PC-9 (cell line): ENCODE measurements around the gene CTNS. TPM values are rescaled to one million over a fixed set of nuclear protein-coding genes. Genes with fewer than 3 reads are reported as not detected.

Source experiments
- BruUV-seq: library from RNA; stranded (reverse); fragments of 400-500 nt; replicated peaks from 2 replicates; lab custom pipeline; 2021; lab: Mats Ljungman, UMichigan
- CTCF ChIA-PET: fragments of 300-600 bp; sonication (Branson Sonifier 250); formaldehyde crosslinking; loops from one replicate; lab custom pipeline; 2022; ENCODE audit warnings: antibody characterized with exemption; lab: Charles Lee
- POLR2A ChIA-PET: fragments of 300-600 bp; sonication (Branson Sonifier 250); formaldehyde crosslinking; loops from one replicate; lab custom pipeline; 2022; ENCODE audit warnings: antibody characterized with exemption; ENCODE audit not compliant: unreplicated experiment; lab: Charles Lee
- DNase-seq, 2 experiments: peaks; one replicate each; pipeline versions ENCODE4 v3.0.0 to v3.0.0-alpha.2; 2015 to 2022; ENCODE audit warnings: mixed read lengths in 1 of 2
- H2AFZ ChIP-seq: fragments of 200-600 bp; sonication (generic); 2 replicates; pipeline ENCODE4 v1.8.1; 2017; ENCODE audit warnings: antibody characterized with exemption
- H3F3A ChIP-seq: fragments of 200-600 bp; sonication (generic); 2 replicates; pipeline ENCODE4 v1.8.1; 2017; ENCODE audit warnings: antibody characterized with exemption, mild to moderate bottlenecking, low read depth; ENCODE audit not compliant: insufficient read depth
- H3K27ac ChIP-seq: fragments of 200-600 bp; sonication (generic); 2 replicates; pipeline ENCODE4 v1.6.1; 2016; ENCODE audit warnings: mixed run types
- H3K27me3 ChIP-seq: fragments of 200-600 bp; sonication (generic); 2 replicates; pipeline ENCODE4 v1.6.1; 2016; ENCODE audit warnings: low read depth, mixed run types; ENCODE audit not compliant: insufficient read depth
- H3K36me3 ChIP-seq: fragments of 200-600 bp; sonication (generic); 2 replicates; pipeline ENCODE4 v1.6.1; 2016; ENCODE audit warnings: low read depth, mixed run types
- H3K4me1 ChIP-seq: fragments of 200-600 bp; sonication (generic); replicated peaks from 2 replicates; pipeline ENCODE4 v1.6.1; 2016; ENCODE audit warnings: mixed run types; ENCODE audit not compliant: insufficient read depth
- H3K4me2 ChIP-seq: fragments of 200-600 bp; sonication (generic); 2 replicates; pipeline ENCODE4 v1.6.1; 2017; ENCODE audit warnings: mixed run types
- H3K4me3 ChIP-seq: fragments of 200-600 bp; sonication (generic); 2 replicates; pipeline ENCODE4 v1.6.1; 2016; ENCODE audit warnings: mixed run types
- H3K79me2 ChIP-seq: fragments of 200-600 bp; sonication (generic); 2 replicates; pipeline ENCODE4 v1.6.1; 2017; ENCODE audit warnings: low read depth, mixed run types
- H3K9me2 ChIP-seq: fragments of 200-600 bp; sonication (generic); 2 replicates; pipeline ENCODE4 v1.8.1; 2017; ENCODE audit warnings: mild to moderate bottlenecking; ENCODE audit not compliant: insufficient read depth
- H3K9me3 ChIP-seq: fragments of 200-600 bp; sonication (generic); 2 replicates; pipeline ENCODE4 v1.8.1; 2016; ENCODE audit warnings: low read depth; ENCODE audit not compliant: insufficient read depth
- H4K20me1 ChIP-seq: fragments of 200-600 bp; sonication (generic); 2 replicates; pipeline ENCODE4 v1.8.1; 2017; ENCODE audit not compliant: insufficient read depth
- CTCF ChIP-seq: fragments of 200-600 bp; sonication (generic); conservative IDR thresholded peaks from 2 replicates; pipeline ENCODE4 v1.6.1; 2017; ENCODE audit warnings: mixed run types, antibody characterized with exemption, mild to moderate bottlenecking, moderate library complexity
- EZH2 ChIP-seq: fragments of 200-600 bp; sonication (generic); IDR thresholded peaks from 2 replicates; pipeline ENCODE4 v1.8.0; 2017; ENCODE audit warnings: antibody characterized with exemption, low read depth
- intact Hi-C: fragments of 100-400 bp; cut with micrococcal nuclease; formaldehyde crosslinking; loops from one replicate; pipeline ENCODE4 v1.10.0; 2022; ENCODE audit not compliant: unreplicated experiment
- total RNA-seq: library from RNA; stranded (reverse); gene quantifications from 2 replicates; pipeline ENCODE4 v1.2.3, GENCODE V29; 2021

The CTNS gene
- total RNA-seq, 1 experiment from 2014 or later, result 12.5 TPM

GRCh38 chr17:3655766-3656165 lies 19.2 kb downstream of the CTNS start:
- POLR2A ChIA-PET, result no interaction called here

DNA sequence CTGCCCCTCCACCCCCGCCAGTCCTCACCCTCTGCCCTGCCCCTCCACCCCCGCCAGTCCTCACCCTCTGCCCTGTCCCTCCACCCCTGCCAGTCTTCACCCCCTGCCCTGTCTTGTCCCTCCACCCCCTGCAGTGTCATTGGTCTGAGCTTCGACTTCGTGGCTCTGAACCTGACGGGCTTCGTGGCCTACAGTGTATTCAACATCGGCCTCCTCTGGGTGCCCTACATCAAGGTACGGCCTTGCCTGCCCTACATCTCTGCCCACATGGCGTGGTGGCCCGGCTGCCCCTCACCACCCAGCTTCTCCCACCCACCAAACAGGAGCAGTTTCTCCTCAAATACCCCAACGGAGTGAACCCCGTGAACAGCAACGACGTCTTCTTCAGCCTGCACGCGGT lies 19.8 kb downstream of the CTNS start:
- CTCF ChIA-PET, result no interaction called here
- no peaks in the 10 kb centered on the region for H3K36me3 ChIP-seq

More at GRCh38 chr17:3655766-3656165, 19.2 kb downstream of the CTNS start:
- no peak for DNase-seq
- Histone ChIP-seq H3F3A (peaks cover 10% of the 10 kb centered on the region; the same call in 1 of the 2 replicates), H3K27me3 (no peaks in the 10 kb centered on the region), H3K4me2 (no peak overlapping the region), H2AFZ (no peak overlapping the region), H3K9me2 (no peaks in the 10 kb centered on the region), H4K20me1 (0 out of 2 replicates have a peak, but pooled peaks cover 4% of the 10 kb centered on the region), H3K79me2 (no peaks in the 10 kb centered on the region), H3K4me1 (peaks cover 11% of the 10 kb centered on the region), H3K4me3 (no peak overlapping the region), H3K36me3 (no peaks in the 10 kb centered on the region), H3K9me3 (no peaks in the 10 kb centered on the region), H3K27ac (no peak overlapping the region)
- no peak for TF ChIP-seq CTCF
- TF ChIP-seq EZH2, result no peak
- intact Hi-C loops, result no loop called here
- CTCF ChIA-PET, result no interaction called here
- no TSS peak for BruUV-seq

DNA sequence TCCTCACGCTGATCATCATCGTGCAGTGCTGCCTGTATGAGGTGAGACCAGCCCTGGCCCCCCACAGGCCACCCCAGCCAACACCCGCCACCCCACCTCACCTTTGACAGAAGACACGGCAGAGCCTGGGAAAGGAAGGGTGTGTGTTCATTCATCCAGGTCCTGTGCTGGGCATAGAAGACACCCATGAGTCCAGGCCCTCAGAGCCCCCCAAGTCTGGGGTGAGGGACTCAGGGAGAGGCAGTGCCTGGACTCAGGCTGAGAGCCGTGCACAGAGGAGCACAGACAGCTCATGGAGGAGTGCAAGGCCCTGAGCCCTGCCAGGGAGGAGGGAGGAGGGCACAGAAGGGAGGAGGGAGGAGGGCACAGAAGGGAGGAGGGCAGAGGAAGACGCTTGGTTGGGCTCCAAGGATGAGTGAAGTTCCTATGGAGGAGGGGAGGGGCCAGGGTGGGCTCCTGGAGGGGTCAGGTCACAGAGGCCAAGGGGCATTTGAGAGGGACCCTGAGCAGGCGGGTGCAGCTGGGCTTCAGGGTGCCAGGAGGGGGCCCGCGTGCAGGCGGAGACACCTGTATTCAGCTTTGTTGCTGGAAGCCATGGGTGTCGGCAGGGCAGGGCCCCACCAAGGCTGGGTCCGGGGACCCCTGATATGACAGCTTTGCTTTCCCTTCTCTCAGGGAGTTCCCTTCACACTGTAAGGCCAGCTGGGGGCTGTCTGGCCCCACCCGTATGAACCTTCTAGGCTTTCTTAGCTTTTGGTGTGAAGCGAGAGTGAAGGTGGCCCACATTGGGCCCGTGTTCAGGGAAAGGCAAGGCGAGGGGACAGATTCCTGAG lies 20.4 kb downstream of the CTNS start:
- DNase-seq, result no peak
- Histone ChIP-seq H3K9me2 (no peaks in the 10 kb centered on the region), H3K27ac (no peak overlapping the region), H3K9me3 (no peaks in the 10 kb centered on the region), H3K79me2 (no peaks in the 10 kb centered on the region), H3K4me3 (no peak overlapping the region), H4K20me1 (0 out of 2 replicates have a peak, but pooled peaks cover 4% of the 10 kb centered on the region), H3K4me2 (no peak overlapping the region), H3K36me3 (no peaks in the 10 kb centered on the region), H3F3A (peaks cover 14% of the 10 kb centered on the region; the same call in 1 of the 2 replicates), H2AFZ (no peak overlapping the region), H3K4me1 (peaks cover 11% of the 10 kb centered on the region), H3K27me3 (no peaks in the 10 kb centered on the region)
- TF ChIP-seq EZH2, result no peak
- no peak for TF ChIP-seq CTCF
- ChIA-PET CTCF (no interaction called here), POLR2A (no interaction called here)
- BruUV-seq, result no TSS peak
- intact Hi-C loops, result no loop called here

More for the DNA sequence above, 19.8 kb downstream of the CTNS start:
- no peak for DNase-seq
- Histone ChIP-seq H3K4me1 (peaks cover 11% of the 10 kb centered on the region), H4K20me1 (0 out of 2 replicates have a peak, but pooled peaks cover 4% of the 10 kb centered on the region), H3K9me2 (no peaks in the 10 kb centered on the region), H3K4me3 (no peak overlapping the region), H3K9me3 (no peaks in the 10 kb centered on the region), H3F3A (peaks cover 14% of the 10 kb centered on the region; the same call in 1 of the 2 replicates), H3K4me2 (no peak overlapping the region), H3K27ac (no peak overlapping the region), H3K79me2 (no peaks in the 10 kb centered on the region), H2AFZ (no peak overlapping the region), H3K27me3 (no peaks in the 10 kb centered on the region)
- intact Hi-C loops, result no loop called here
- POLR2A ChIA-PET, result no interaction called here
- BruUV-seq, result no TSS peak
- TF ChIP-seq EZH2, result no peak
- no peak for TF ChIP-seq CTCF
